K562 (cell line): Measurements from ENCODE around the gene BLOC1S3.

Source experiments
- CBX8 ChIP-seq: fragments of 200-600 bp; sonication (generic); IDR thresholded peaks from 2 replicates; pipeline ENCODE4 v1.6.1; 2012; ENCODE audit warnings: borderline replicate concordance, mixed run types, low read depth, mild to moderate bottlenecking, moderate library complexity, mixed read lengths, low read length, control low read depth, inconsistent platforms; ENCODE audit not compliant: poor library complexity, severe bottlenecking; ENCODE audit errors: extremely low read depth
- TAF1 ChIP-seq: IDR thresholded peaks from 2 replicates; pipeline ENCODE4 v1.6.1; 2011; ENCODE audit warnings: mild to moderate bottlenecking, low read length, moderate library complexity; ENCODE audit not compliant: insufficient read depth, control insufficient read depth, severe bottlenecking; ENCODE audit errors: extremely low read depth
- TF ChIP-seq, protein P1 (sequence below): sonication (generic); formaldehyde crosslinking; IDR thresholded peaks from 2 replicates; pipeline ENCODE4 v1.8.0; 2022; ENCODE audit warnings: mild to moderate bottlenecking, missing genetic modification reagents, borderline replicate concordance

- TF ChIP-seq TAF1 (no peak), CBX8 (no peak)
- TF ChIP-seq, protein P1, sequence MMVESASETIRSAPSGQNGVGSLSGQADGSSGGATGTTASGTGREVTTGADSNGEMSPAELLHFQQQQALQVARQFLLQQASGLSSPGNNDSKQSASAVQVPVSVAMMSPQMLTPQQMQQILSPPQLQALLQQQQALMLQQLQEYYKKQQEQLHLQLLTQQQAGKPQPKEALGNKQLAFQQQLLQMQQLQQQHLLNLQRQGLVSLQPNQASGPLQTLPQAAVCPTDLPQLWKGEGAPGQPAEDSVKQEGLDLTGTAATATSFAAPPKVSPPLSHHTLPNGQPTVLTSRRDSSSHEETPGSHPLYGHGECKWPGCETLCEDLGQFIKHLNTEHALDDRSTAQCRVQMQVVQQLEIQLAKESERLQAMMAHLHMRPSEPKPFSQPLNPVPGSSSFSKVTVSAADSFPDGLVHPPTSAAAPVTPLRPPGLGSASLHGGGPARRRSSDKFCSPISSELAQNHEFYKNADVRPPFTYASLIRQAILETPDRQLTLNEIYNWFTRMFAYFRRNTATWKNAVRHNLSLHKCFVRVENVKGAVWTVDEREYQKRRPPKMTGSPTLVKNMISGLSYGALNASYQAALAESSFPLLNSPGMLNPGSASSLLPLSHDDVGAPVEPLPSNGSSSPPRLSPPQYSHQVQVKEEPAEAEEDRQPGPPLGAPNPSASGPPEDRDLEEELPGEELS (CRISPR knock-in tag), result no peak
Observed at GRCh38 chr19:45195764-45196163, 17.2 kb downstream of the BLOC1S3 start.
